K562 (cell line): ENCODE data around the gene SLC16A6. TPM values are rescaled to one million over a fixed set of nuclear protein-coding genes. Genes with fewer than 3 reads are reported as not detected.

Source experiments
- ARID4B ChIP-seq: sonication (generic); formaldehyde crosslinking; IDR thresholded peaks from 2 replicates; pipeline ENCODE4 v1.8.0; 2022; ENCODE audit warnings: mild to moderate bottlenecking, missing genetic modification reagents
- DACH1 ChIP-seq: fragments of 450-650 bp; IDR thresholded peaks from 2 replicates; pipeline ENCODE4 v1.6.1; 2018; ENCODE audit not compliant: partially characterized antibody
- DEAF1 ChIP-seq: fragments of 450-650 bp; formaldehyde crosslinking; IDR thresholded peaks from 2 replicates; pipeline ENCODE4 v1.4.0; 2020; ENCODE audit warnings: mild to moderate bottlenecking, moderate library complexity
- GMEB1 ChIP-seq: fragments of 250-450 bp; sonication (Bioruptor Pico); IDR thresholded peaks from 2 replicates; pipeline ENCODE4 v1.4.0; 2020; ENCODE audit warnings: mild to moderate bottlenecking
- KLF10 ChIP-seq: fragments of 250-450 bp; sonication (Bioruptor Pico); IDR thresholded peaks from 2 replicates; pipeline ENCODE4 v1.6.1; 2021; ENCODE audit warnings: matching md5 sums
- NKRF ChIP-seq: fragments of 450-650 bp; IDR thresholded peaks from 2 replicates; pipeline ENCODE4 v1.6.1; 2016; ENCODE audit warnings: borderline replicate concordance
- RFX1 ChIP-seq: fragments of 450-650 bp; IDR thresholded peaks from 2 replicates; pipeline ENCODE4 v1.6.1; 2016; ENCODE audit warnings: mild to moderate bottlenecking, moderate library complexity
- STAT6 ChIP-seq: sonication (generic); formaldehyde crosslinking; IDR thresholded peaks from 2 replicates; pipeline ENCODE4 v1.8.1; 2023; ENCODE audit warnings: mild to moderate bottlenecking, missing genetic modification reagents
- SUPT5H ChIP-seq: fragments of 450-650 bp; IDR thresholded peaks from 2 replicates; pipeline ENCODE4 v1.6.1; 2016
- TCF7 ChIP-seq: sonication (generic); IDR thresholded peaks from 2 replicates; pipeline ENCODE4 v1.6.1; 2016; ENCODE audit warnings: antibody characterized with exemption, borderline replicate concordance
- YBX1 ChIP-seq: fragments of 450-650 bp; IDR thresholded peaks from 2 replicates; pipeline ENCODE4 v1.7.1; 2016; ENCODE audit warnings: mild to moderate bottlenecking
- ZNF512 ChIP-seq: IDR thresholded peaks from 2 replicates; pipeline ENCODE4 v1.6.1; 2016; ENCODE audit warnings: missing genetic modification characterization, missing compliant biosample characterization
- polyA plus RNA-seq, 8 experiments: library from polyadenylated mRNA; depleted of rRNA in 4 of 8; stranded (reverse) in 5 of 8; unstranded in 3 of 8; fragments of >200 nt; fragmentation: Nextera tagmentation in 2 of 8; fragmentation: Illumina TruSeq in 1 of 8; extraction: Ambion mirVana in 2 of 8; extraction: Trizol in 1 of 8; gene quantifications; 2 replicates each; pipeline versions ENCODE4 v1.2.1 to v1.2.3, GENCODE V29; 2011 to 2014; ENCODE audit warnings: inconsistent platforms in 1 of 8, missing spikeins in 1 of 8
- total RNA-seq, 7 experiments: library from RNA; depleted of rRNA in 6 of 7; stranded (reverse); fragments of >200 nt in 6 of 7; fragmentation: Illumina TruSeq in 2 of 7; extraction: Trizol in 2 of 7; gene quantifications; 2 replicates each; pipeline versions ENCODE4 v1.2.1 to v1.2.3, GENCODE V29; 2011 to 2021; ENCODE audit warnings: low replicate concordance in 1 of 7

Gene SLC16A6
- total and polyA plus RNA-seq, 9 of the 15 experiments (the other 6 are each of a cell fraction or from before 2014, with no cell fraction given): 0.05 to 0.31 (median 0.15) TPM

GRCh38 chr17:68247445-68248198 is 43.3 kb downstream of the SLC16A6 start, which contains the start of gene AMZ2 (continued):
- TF ChIP-seq YBX1 (no peak), RFX1 (no peak), ARID4B (CRISPR knock-in tag) (0 out of 2 replicates have a peak, but pooled peaks have one; percentile 76), DACH1 (no peak), KLF10 (CRISPR knock-in tag) (no peak), ZNF512 (tag) (no peak), SUPT5H (peak; percentile 91), NKRF (peak; percentile 40; the same call in 1 of the 2 replicates), STAT6 (CRISPR knock-in tag) (no peak), TCF7 (no peak), DEAF1 (CRISPR knock-in tag) (no peak), GMEB1 (CRISPR knock-in tag) (peak; percentile 98)
